Upper lobe of left lung (tissue), 6 donors: ENCODE results near the gene IER3. TPM values are rescaled to one million over a fixed set of nuclear protein-coding genes. Genes with fewer than 3 reads are reported as not detected.

ENCODE experiments used
- ATAC-seq, 2 donors: fragments of 200-7000 bp; cut with Tn5 transposase; one replicate each; pipeline ENCODE4 v1.9.1; 2022; ENCODE audit warnings: mild to moderate bottlenecking in 2 of 2, moderate library complexity in 2 of 2; ENCODE audit not compliant: low FRiP score in 2 of 2
- DNase-seq, 2 donors: peaks; one replicate each; pipeline ENCODE4 v3.0.0-alpha.2; 2019 to 2020
- H3K27ac ChIP-seq, 4 donors: fragments of 200-600 bp; sonication (generic); one replicate each; pipeline ENCODE4 v1.5.1; 2016 to 2019
- H3K27me3 ChIP-seq, 4 donors: fragments of 200-600 bp; sonication (generic); one replicate each; pipeline ENCODE4 v1.5.1; 2017 to 2019
- H3K36me3 ChIP-seq, 4 donors: fragments of 200-600 bp; sonication (generic); one replicate each; pipeline ENCODE4 v1.5.1; 2016 to 2019
- H3K4me1 ChIP-seq, 4 donors: fragments of 200-600 bp; sonication (generic); one replicate each; pipeline ENCODE4 v1.5.1; 2018 to 2019
- H3K4me3 ChIP-seq, 4 donors: fragments of 200-600 bp; sonication (generic); one replicate each; pipeline ENCODE4 v1.5.1; 2017 to 2019; ENCODE audit warnings: mild to moderate bottlenecking in 2 of 4, moderate library complexity in 1 of 4
- H3K9me3 ChIP-seq, 4 donors: fragments of 200-600 bp; sonication (generic); one replicate each; pipeline ENCODE4 v1.5.1; 2018 to 2019
- EP300 ChIP-seq, 4 donors: sonication (generic); formaldehyde crosslinking; IDR thresholded peaks; one replicate each; pipeline ENCODE4 v1.5.1; 2017; ENCODE audit warnings: antibody characterized with exemption in 4 of 4, control low read depth in 2 of 4
- POLR2A ChIP-seq, 4 donors: fragments of 450-650 bp; IDR thresholded peaks; one replicate each; pipeline ENCODE4 v1.5.1; 2016 to 2017; ENCODE audit warnings: antibody characterized with exemption in 4 of 4, mild to moderate bottlenecking in 2 of 4
- POLR2AphosphoS5 ChIP-seq, 2 donors: sonication (generic); formaldehyde crosslinking; IDR thresholded peaks; one replicate each; pipeline ENCODE4 v1.5.1; 2017; ENCODE audit warnings: antibody characterized with exemption in 2 of 2
- WGBS, 2 donors: methylation state at CpG; one replicate each; pipeline ENCODE4 v1.1.5; 2017 to 2018; 5-methylcytosine and 5-hydroxymethylcytosine counted together
- total RNA-seq, 6 donors: library from RNA; depleted of rRNA in 4 of 6; stranded (reverse); fragments of >200 nt in 4 of 6; gene quantifications; one replicate each; pipeline versions ENCODE4 v1.1.0 to v1.2.1, GENCODE V29; 2016 to 2021
- TF ChIP-seq, protein P1 (sequence below), 6 experiments: fragments of 450-650 bp in 4 of 6; fragments of 200-600 bp in 2 of 6; sonication (generic) in 2 of 6; IDR thresholded peaks; one replicate each; pipeline ENCODE4 v1.5.1; 2016 to 2019; ENCODE audit warnings: antibody characterized with exemption in 6 of 6
- donor health status: DM: no; HTN: no; CAD: no; lungs with moderate emphysema.
- donor health status: DM: no; HTN: yes; CAD: no; lungs with severe emphysema.

IER3 gene
- total RNA-seq, 6 donors from 2014 or later = 4.2 to 61.1 (median 19.8) TPM

DNA sequence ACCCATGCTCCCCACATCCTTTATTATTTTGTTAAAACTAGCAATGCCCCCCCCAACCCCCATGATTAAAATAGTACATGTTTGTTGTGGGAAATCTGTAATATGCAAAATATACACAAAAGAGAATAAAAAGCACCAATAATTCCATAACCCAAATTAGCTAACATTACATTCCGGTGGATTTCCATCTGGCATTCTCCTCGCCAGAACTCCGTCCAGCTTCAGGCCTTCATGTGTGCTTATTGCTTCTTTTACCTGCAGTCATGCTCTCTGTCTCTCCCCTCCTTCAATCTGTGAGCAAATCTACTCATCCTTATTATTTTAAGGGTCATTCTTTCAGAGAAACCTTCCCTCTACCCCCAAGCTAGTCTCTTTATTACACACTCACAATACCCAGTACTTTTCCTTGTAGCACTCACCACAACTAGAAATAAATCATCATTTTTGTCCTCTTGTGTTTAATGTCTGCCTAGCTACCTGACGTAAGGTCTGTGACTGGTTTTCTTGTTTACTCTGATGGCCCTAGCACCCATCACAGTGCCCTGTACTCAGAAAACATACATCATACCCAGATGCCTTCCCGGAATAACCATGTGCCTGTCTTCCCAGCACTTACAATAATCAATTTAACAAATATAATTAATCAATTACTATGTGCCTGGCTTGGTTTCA is 25.6 kb upstream of the IER3 start:
- no peak overlapping the region for H3K4me3 ChIP-seq
- WGBS, 2 donors = 82 to 85% methylated on average over 5 of the region's 5 CpGs
- H3K4me1 ChIP-seq = peaks cover 15 to 24% (median 18%) of the 10 kb centered on the region in 4 donors
- H3K27ac ChIP-seq = peak overlapping the region in 2 of 4 donors; percentile 9 to 42
- H3K9me3 ChIP-seq = no peaks in the 10 kb centered on the region
- DNase-seq (no peak), ATAC-seq (peak in 1 of 2 donors; percentile 4)
- TF ChIP-seq EP300 (IDR thresholded peaks at IDR 0.05) (no peak), POLR2AphosphoS5 (IDR thresholded peaks at IDR 0.05) (no peak), POLR2A (IDR thresholded peaks at IDR 0.05) (no peak)
- TF ChIP-seq, protein P1, sequence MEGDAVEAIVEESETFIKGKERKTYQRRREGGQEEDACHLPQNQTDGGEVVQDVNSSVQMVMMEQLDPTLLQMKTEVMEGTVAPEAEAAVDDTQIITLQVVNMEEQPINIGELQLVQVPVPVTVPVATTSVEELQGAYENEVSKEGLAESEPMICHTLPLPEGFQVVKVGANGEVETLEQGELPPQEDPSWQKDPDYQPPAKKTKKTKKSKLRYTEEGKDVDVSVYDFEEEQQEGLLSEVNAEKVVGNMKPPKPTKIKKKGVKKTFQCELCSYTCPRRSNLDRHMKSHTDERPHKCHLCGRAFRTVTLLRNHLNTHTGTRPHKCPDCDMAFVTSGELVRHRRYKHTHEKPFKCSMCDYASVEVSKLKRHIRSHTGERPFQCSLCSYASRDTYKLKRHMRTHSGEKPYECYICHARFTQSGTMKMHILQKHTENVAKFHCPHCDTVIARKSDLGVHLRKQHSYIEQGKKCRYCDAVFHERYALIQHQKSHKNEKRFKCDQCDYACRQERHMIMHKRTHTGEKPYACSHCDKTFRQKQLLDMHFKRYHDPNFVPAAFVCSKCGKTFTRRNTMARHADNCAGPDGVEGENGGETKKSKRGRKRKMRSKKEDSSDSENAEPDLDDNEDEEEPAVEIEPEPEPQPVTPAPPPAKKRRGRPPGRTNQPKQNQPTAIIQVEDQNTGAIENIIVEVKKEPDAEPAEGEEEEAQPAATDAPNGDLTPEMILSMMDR (IDR thresholded peaks at IDR 0.05) = no peak
- no peaks in the 10 kb centered on the region for H3K27me3 ChIP-seq
- no peaks in the 10 kb centered on the region for H3K36me3 ChIP-seq

DNA sequence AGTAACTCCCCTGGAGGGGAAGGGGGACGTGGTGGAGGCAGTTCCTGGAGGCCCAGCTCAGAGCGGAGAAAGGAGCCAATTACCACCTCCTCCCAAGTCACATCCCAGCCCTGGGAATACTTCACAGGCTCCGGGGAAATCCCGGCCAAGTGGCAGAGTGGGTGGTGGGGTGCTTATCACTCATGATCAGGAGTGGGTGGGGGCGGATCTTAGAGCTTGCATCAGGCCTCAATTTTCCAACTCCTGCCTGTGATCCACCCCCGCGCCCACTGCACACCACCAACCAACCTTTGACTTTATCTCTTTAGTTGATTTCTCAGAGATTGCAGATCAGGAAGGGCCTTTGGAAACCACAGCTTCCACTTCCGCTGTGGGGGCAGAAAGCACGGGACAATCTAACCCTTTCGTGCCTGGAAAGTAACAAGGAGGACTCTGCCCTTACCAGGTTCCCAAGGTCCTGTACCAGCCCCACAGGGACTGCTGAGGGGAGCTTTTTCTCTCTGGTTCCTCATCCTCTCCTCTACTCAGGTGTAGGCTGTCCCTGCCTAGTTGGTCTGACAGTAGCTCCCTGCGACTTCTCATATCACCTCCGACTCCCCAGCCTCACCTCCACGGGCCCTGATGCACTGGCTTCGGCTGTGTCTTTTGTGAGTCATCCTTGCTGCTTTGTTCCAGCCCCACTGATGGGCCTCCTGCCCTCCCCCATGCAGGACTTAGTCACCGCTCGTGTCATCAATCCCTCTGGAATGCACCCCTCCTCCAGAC is 24.9 kb upstream of the IER3 start:
- DNase-seq = peak in 1 of 2 donors; percentile 63
- H3K27me3 ChIP-seq = no peaks in the 10 kb centered on the region

DNA sequence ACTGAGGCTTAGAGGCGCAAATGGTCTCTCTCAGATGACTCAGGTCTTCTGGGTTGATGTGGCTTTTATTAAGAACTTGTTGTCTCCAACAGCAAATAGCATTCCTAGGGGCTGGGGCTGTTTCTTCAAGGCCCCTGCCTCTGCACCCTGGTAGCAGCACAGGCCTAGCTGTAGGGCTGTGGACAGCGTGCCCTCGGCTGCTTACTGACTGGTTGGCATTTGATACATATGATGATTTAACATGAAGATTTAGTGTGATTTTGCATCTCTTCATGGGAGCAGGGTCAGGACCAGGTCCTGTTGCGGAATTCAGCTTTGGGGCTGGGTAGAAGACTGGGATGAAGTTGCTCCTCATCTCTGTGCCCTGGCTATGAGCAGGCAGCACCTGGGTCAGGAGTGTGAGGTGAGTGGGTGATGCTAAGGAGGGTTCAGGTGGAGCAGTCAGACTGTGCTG is 24.3 kb upstream of the IER3 start:
- Histone ChIP-seq H3K9me3 (no peaks in the 10 kb centered on the region), H3K36me3 (no peaks in the 10 kb centered on the region), H3K4me1 (peaks cover 18 to 26% (median 24%) of the 10 kb centered on the region in 4 donors), H3K27me3 (no peaks in the 10 kb centered on the region), H3K27ac (peak overlapping the region in 3 of 4 donors; percentile 9 to 44 (median 42)), H3K4me3 (no peak overlapping the region)
- WGBS, 2 donors = 90 to 93% methylated on average over 3 to 4 of the region's 4 CpGs
- DNase-seq (no peak), ATAC-seq (peak in 1 of 2 donors; percentile 37)
- TF ChIP-seq, protein P1 (IDR thresholded peaks at IDR 0.05) = no peak
- no peak for TF ChIP-seq EP300 (IDR thresholded peaks at IDR 0.05)
- no peak for TF ChIP-seq POLR2AphosphoS5 (IDR thresholded peaks at IDR 0.05)

More for the DNA sequence above, 24.9 kb upstream of the IER3 start:
- Histone ChIP-seq H3K9me3 (no peaks in the 10 kb centered on the region), H3K4me1 (peaks cover 15 to 24% (median 20%) of the 10 kb centered on the region in 4 donors), H3K36me3 (no peaks in the 10 kb centered on the region), H3K27ac (peak overlapping the region; percentile 8 to 44 (median 26)), H3K4me3 (no peak overlapping the region)
- ATAC-seq = peak in 1 of 2 donors; percentile 95
- 33 to 40% methylated on average over 11 to 16 of the region's 16 CpGs for WGBS, 2 donors
- TF ChIP-seq, protein P1 (IDR thresholded peaks at IDR 0.05) = no peak
- TF ChIP-seq POLR2AphosphoS5 (IDR thresholded peaks at IDR 0.05) (no peak), POLR2A (IDR thresholded peaks at IDR 0.05) (no peak), EP300 (IDR thresholded peaks at IDR 0.05) (no peak)

DNA sequence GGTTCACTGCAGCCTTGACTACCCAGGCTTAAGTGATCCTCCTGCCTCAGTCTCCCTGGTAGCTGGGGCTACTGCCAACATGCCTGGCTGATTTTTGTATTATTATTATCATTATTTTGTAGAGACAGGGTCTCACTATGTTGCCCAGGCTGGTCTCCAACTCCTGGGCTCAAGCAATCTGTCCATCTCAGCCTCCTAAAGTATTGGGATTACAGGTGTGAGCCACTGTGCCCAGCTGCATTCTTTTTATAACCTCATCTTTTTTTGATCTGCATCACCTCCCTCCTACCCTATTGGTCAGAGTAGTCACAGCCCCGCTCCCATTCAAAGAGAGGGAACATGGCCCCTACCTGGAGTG is 23.6 kb upstream of the IER3 start:
- Histone ChIP-seq H3K27me3 (no peaks in the 10 kb centered on the region), H3K36me3 (no peaks in the 10 kb centered on the region), H3K27ac (no peak overlapping the region), H3K9me3 (no peaks in the 10 kb centered on the region), H3K4me3 (no peak overlapping the region), H3K4me1 (peaks cover 18 to 27% (median 25%) of the 10 kb centered on the region in 4 donors)
- TF ChIP-seq POLR2AphosphoS5 (IDR thresholded peaks at IDR 0.05) = no peak
- no peak for TF ChIP-seq POLR2A (IDR thresholded peaks at IDR 0.05)
- no peak for TF ChIP-seq EP300 (IDR thresholded peaks at IDR 0.05)
- TF ChIP-seq, protein P1 (IDR thresholded peaks at IDR 0.05) = no peak
- whole genome bisulfite sequencing, 2 donors = 73 to 100% methylated on average over 1 of the region's 1 CpG
- DNase-seq (no peak), ATAC-seq (no peak)
